Fibroblast of the aortic adventitia (primary cell): ENCODE data around the gene LPAR1. TPM values are rescaled to one million over a fixed set of nuclear protein-coding genes. Genes with fewer than 3 reads are reported as not detected.

Source experiments
- DNase-seq: peaks from one replicate; pipeline ENCODE4 v3.0.0-alpha.2; 2010; ENCODE audit warnings: low read depth
- H3K4me3 ChIP-seq: 2 replicates; pipeline ENCODE4 v1.5.1; 2011; ENCODE audit warnings: low read depth, mild to moderate bottlenecking, control low read depth, low read length, moderate library complexity
- CTCF ChIP-seq: IDR thresholded peaks from 2 replicates; pipeline ENCODE4 v1.5.1; 2011; ENCODE audit warnings: mild to moderate bottlenecking, low read length, control low read depth, inconsistent platforms; ENCODE audit not compliant: insufficient read depth
- total RNA-seq: library from RNA; depleted of rRNA; stranded (reverse); fragments of >200 nt; gene quantifications from 2 replicates; pipeline ENCODE4 v1.2.3, GENCODE V29; 2012; ENCODE audit warnings: low replicate concordance

Gene LPAR1
- total RNA-seq, 1 donor: 265 TPM

- TF ChIP-seq CTCF: no peak
- H3K4me3 ChIP-seq: peak overlapping the region; percentile 69
- no peak for DNase-seq
These were observed 1.1 kb upstream of the LPAR1 start for GRCh38 chr9:111039231-111039906.

GRCh38 chr9:111037708-111038330 is 451 bp downstream of the LPAR1 start:
- DNase-seq: peak; percentile 25
- peak overlapping the region; percentile 69 for H3K4me3 ChIP-seq
- TF ChIP-seq CTCF: peak; percentile 3

DNA sequence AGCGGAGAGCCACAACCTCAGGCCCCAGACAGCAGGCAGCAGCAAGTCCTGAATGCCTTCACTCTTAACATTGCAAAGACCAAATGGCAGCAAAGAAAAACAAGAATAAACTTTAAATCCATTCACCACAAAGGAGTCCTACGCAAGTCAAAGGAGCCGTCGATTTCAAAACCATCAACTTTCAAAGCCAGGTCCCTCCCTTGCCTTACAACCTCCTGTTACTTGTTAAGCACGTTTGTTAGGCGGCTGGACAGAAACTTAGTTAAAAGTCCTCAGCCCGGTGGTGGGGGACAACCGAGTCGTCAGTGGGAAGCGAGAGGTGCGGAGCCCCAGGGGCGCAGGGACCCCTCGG is 938 bp downstream of the LPAR1 start:
- peak; percentile 66 for DNase-seq
- no peak for TF ChIP-seq CTCF
- peak overlapping the region; percentile 69 for H3K4me3 ChIP-seq

DNA sequence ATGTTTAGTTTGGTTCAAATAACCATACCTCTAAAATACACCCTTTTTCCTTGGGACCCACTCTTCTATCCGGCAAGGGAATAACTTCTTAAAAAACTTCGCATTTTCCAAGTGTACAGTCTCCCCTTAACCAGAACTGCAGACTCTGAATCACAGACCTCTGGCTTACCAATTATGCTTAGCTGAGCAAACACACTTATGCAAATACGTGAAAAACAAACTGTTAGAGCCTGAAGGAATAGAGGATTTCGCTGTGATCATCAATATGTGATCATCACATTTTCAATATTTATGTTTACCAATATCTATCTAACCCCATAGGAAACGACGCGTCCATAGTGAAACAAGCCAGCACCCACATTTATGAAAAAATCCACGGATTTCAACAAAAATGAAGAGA is 1.3 kb downstream of the LPAR1 start:
- peak; percentile 49 for DNase-seq
- TF ChIP-seq CTCF: no peak
- H3K4me3 ChIP-seq: peak overlapping the region; percentile 69

DNA sequence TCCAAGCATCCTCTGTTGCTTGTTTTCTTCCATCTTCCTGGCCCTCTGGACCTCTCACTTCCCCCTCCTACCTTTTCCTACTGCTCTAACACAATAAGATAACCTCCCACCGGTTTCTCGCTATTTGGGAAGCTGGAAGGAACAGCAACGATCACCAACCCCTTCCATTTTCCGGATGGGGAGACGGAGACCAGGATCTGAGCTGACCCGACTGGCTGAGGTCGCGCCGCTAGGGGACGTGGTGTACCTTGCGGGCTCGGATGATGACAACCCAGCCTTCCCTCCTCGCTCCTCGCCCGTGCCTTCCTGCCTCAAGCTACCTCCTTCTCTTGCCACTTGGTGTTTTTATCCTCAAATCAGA is 1.9 kb downstream of the LPAR1 start:
- H3K4me3 ChIP-seq: peak overlapping the region; percentile 69
- DNase-seq: peak; percentile 73
- TF ChIP-seq CTCF: peak; percentile 87

DNA sequence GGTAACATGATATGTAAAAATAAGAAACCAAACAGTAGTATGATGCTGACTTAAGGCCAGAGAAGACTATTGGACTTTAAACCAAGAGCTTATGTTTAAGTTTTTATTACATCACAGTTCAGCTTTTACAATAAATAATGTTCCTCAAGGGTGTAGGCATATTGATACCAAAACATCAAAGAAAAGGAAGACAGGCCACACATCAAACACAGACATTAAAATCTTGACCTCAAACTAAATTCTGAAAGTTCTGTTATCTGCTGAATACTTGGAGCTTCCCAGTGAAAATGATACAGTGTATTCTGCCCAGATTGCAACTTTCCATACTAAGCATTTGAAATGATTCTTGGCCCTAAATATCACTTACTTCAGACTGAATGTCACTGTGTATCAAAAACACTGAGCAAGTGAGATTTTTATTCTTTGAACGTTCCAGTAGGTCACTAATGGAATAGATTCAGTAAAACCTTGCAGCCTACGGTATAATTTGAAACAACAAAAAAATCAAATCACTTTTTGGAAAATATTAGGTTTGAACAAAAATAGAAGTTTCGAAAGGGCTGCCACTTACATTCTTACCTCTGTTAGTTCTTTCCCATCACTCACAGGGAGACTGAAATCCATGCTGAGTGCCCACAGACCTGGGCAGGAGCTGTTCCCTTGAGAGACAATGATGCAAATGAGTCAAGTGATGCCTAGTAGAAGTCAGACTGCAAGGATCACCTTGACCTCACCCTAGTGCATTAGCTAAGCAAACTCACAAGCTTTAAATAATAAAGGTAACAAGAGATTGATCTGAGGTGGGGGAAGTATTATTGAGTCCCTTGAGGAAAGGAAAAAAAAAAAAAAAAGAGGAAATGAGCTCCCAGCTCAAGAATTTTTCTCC is 2.5 kb downstream of the LPAR1 start:
- peak; percentile 45 for DNase-seq
- TF ChIP-seq CTCF: no peak
- H3K4me3 ChIP-seq: peak overlapping the region; percentile 69
